Panc1 (cell line): ENCODE results near the gene IGFLR1. TPM values are rescaled to one million over a fixed set of nuclear protein-coding genes. Genes with fewer than 3 reads are reported as not detected.

ENCODE experiments used
- ATAC-seq: fragments of 200-7000 bp; cut with Tn5 transposase; 2 replicates; pipeline ENCODE4 v1.9.1; 2020; ENCODE audit warnings: mild to moderate bottlenecking, moderate library complexity
- BruUV-seq: library from RNA; stranded (reverse); fragments of 400-500 nt; replicated peaks from 2 replicates; lab custom pipeline; 2021; lab: Mats Ljungman, UMichigan
- CTCF ChIA-PET: fragments of 300-600 bp; sonication (Branson Sonifier 250); formaldehyde crosslinking; loops from one replicate; lab custom pipeline; 2022; ENCODE audit warnings: antibody characterized with exemption; lab: Charles Lee
- POLR2A ChIA-PET: fragments of 300-600 bp; sonication (Branson Sonifier 250); formaldehyde crosslinking; loops from one replicate; lab custom pipeline; 2022; ENCODE audit warnings: antibody characterized with exemption; lab: Charles Lee
- DNase-seq: peaks from one replicate; pipeline ENCODE4 v3.0.0-alpha.2; 2010; ENCODE audit warnings: low read depth, low spot score
- H3K27ac ChIP-seq: 2 replicates; pipeline ENCODE4 v1.5.1; 2011; ENCODE audit warnings: mild to moderate bottlenecking, low read length, inconsistent platforms
- H3K27me3 ChIP-seq: fragments of 200-500 bp; sonication (Bioruptor generic); 2 replicates; pipeline ENCODE4 v1.6.0; 2014; ENCODE audit warnings: low read length, inconsistent platforms; ENCODE audit not compliant: control insufficient read depth, insufficient read depth
- H3K36me3 ChIP-seq: fragments of 200-500 bp; sonication (Bioruptor generic); 2 replicates; pipeline ENCODE4 v1.5.1; 2014; ENCODE audit warnings: inconsistent platforms, mild to moderate bottlenecking, low read length, moderate library complexity; ENCODE audit not compliant: control insufficient read depth, insufficient read depth
- H3K4me1 ChIP-seq: 2 replicates; pipeline ENCODE4 v1.5.1; 2011; ENCODE audit warnings: inconsistent platforms, mild to moderate bottlenecking, low read length, moderate library complexity; ENCODE audit not compliant: control insufficient read depth, insufficient read depth
- H3K4me3 ChIP-seq, 2 experiments: 2 replicates each; pipeline ENCODE4 v1.5.1; 2011 to 2012; ENCODE audit warnings: low read depth in 2 of 2, low read length in 2 of 2, mild to moderate bottlenecking in 2 of 2, inconsistent platforms in 1 of 2, moderate library complexity in 1 of 2
- H3K9me3 ChIP-seq: fragments of 200-500 bp; sonication (Bioruptor generic); 2 replicates; pipeline ENCODE4 v1.5.1; 2014; ENCODE audit warnings: low read depth, mild to moderate bottlenecking, inconsistent platforms, low read length, moderate library complexity; ENCODE audit not compliant: control insufficient read depth, insufficient read depth
- POLR2AphosphoS5 ChIP-seq: IDR thresholded peaks from 2 replicates; pipeline ENCODE4 v1.6.1; 2012; ENCODE audit warnings: mild to moderate bottlenecking, low read depth, low read length, moderate library complexity
- SIN3A ChIP-seq: IDR thresholded peaks from 2 replicates; pipeline ENCODE4 v1.6.1; 2012; ENCODE audit warnings: low read depth, mild to moderate bottlenecking, low read length, moderate library complexity, borderline replicate concordance; ENCODE audit not compliant: insufficient read depth
- TCF7L2 ChIP-seq: IDR thresholded peaks from 2 replicates; pipeline ENCODE4 v1.6.1; 2011; ENCODE audit warnings: mild to moderate bottlenecking, low read depth, low read length, inconsistent platforms
- in situ Hi-C: cut with HindIII; loops from 2 replicates; pipeline ENCODE4 v1.10.0; 2016; ENCODE audit warnings: low sequenced_read_pairs, low pct_unique_long_range_greater_than_20kb
- intact Hi-C: fragments of 100-400 bp; cut with micrococcal nuclease; formaldehyde crosslinking; loops from one replicate; pipeline ENCODE4 v1.10.0; 2022; ENCODE audit not compliant: unreplicated experiment
- total RNA-seq: library from RNA; stranded (reverse); gene quantifications from one replicate; pipeline ENCODE4 v1.2.1, GENCODE V29; 2021; ENCODE audit not compliant: unreplicated experiment
- TF ChIP-seq, protein P1 (sequence below), 2 experiments: IDR thresholded peaks; 2 replicates each; pipeline ENCODE4 v1.6.1; 2011 to 2012; ENCODE audit warnings: low read depth in 2 of 2, control low read depth in 1 of 2, low read length in 1 of 2, mild to moderate bottlenecking in 1 of 2, moderate library complexity in 1 of 2; ENCODE audit not compliant: insufficient read depth in 1 of 2
- TF ChIP-seq, protein P2 (sequence below): fragments of 450-650 bp; IDR thresholded peaks from 2 replicates; pipeline ENCODE4 v1.5.1; 2017; ENCODE audit warnings: mild to moderate bottlenecking

The IGFLR1 gene
- total RNA-seq, 1 experiment from 2014 or later = 12.5 TPM

DNA sequence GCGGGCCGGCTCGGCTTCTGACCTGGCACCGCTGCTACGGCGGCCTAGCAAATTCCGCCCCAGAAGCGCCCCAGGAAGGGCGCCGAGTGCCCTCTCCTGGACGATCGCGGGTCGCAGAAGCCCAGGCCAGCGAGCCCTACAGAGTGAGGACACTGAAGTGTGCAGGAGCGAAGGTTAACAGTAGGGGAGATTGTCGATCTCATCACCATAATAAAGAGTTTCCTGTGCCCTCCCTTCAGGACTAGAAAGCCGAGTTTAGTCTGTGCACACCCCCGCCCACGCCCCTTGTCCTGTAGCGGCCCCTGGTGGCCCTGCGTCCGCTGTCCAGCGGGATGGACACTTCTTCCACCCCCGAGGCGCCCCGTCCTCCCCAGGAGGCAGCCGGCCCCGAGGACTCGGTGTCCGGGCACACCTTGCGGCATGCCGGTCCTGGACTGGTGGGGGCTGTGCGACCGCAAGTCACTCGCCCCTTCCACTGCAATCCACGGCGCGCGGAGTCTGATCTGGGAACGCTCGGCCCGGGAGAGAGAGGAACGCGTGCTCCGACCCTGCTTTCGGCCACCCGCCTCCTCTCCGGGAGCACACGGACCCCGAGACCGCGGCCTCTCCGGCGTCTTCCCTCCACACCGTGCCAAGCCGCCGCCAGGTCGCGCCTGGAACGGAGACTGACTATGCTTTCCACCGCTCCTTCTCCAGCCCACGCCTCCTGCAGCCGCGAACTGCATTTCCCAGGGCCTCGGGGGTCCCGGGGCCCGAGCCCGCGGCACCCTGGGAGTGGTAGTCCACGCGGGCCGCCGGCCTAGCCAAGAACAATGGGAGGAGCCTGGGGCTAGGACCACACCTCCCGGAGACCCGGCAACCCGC is 25.2 kb downstream of the IGFLR1 start:
- no peaks in the 10 kb centered on the region for H3K9me3 ChIP-seq
- ChIA-PET POLR2A (no interaction called here), CTCF (no interaction called here)
- H3K36me3 ChIP-seq = peaks cover 4% of the 10 kb centered on the region; the same call in 1 of the 2 replicates
- intact Hi-C loops = loop anchor here (2.0 to 10.0 kb wide), 2 partner anchors 22 to 162 kb away; no protein-coding TSS in a partner anchor
- H3K27me3 ChIP-seq = no peaks in the 10 kb centered on the region
- BruUV-seq = no TSS peak
- peak overlapping the region; percentile 89 for H3K27ac ChIP-seq
- H3K4me3 ChIP-seq = peak overlapping the region; percentile 73 to 87
- in situ Hi-C loops = no loop called here
- ATAC-seq = peak; percentile 92
- TF ChIP-seq TCF7L2 = no peak
- TF ChIP-seq POLR2AphosphoS5 = 0 out of 2 replicates have a peak, but pooled peaks have one; percentile 23
- TF ChIP-seq, protein P1, sequence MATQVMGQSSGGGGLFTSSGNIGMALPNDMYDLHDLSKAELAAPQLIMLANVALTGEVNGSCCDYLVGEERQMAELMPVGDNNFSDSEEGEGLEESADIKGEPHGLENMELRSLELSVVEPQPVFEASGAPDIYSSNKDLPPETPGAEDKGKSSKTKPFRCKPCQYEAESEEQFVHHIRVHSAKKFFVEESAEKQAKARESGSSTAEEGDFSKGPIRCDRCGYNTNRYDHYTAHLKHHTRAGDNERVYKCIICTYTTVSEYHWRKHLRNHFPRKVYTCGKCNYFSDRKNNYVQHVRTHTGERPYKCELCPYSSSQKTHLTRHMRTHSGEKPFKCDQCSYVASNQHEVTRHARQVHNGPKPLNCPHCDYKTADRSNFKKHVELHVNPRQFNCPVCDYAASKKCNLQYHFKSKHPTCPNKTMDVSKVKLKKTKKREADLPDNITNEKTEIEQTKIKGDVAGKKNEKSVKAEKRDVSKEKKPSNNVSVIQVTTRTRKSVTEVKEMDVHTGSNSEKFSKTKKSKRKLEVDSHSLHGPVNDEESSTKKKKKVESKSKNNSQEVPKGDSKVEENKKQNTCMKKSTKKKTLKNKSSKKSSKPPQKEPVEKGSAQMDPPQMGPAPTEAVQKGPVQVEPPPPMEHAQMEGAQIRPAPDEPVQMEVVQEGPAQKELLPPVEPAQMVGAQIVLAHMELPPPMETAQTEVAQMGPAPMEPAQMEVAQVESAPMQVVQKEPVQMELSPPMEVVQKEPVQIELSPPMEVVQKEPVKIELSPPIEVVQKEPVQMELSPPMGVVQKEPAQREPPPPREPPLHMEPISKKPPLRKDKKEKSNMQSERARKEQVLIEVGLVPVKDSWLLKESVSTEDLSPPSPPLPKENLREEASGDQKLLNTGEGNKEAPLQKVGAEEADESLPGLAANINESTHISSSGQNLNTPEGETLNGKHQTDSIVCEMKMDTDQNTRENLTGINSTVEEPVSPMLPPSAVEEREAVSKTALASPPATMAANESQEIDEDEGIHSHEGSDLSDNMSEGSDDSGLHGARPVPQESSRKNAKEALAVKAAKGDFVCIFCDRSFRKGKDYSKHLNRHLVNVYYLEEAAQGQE (IDR thresholded peaks at IDR 0.05; ENCODE audit: insufficient read depth in 1 of 2, low read depth in 2 of 2, low read length in 1 of 2) = no peak
- peak; percentile 89; the same call in 1 of the 2 replicates for TF ChIP-seq SIN3A
- TF ChIP-seq, protein P2, sequence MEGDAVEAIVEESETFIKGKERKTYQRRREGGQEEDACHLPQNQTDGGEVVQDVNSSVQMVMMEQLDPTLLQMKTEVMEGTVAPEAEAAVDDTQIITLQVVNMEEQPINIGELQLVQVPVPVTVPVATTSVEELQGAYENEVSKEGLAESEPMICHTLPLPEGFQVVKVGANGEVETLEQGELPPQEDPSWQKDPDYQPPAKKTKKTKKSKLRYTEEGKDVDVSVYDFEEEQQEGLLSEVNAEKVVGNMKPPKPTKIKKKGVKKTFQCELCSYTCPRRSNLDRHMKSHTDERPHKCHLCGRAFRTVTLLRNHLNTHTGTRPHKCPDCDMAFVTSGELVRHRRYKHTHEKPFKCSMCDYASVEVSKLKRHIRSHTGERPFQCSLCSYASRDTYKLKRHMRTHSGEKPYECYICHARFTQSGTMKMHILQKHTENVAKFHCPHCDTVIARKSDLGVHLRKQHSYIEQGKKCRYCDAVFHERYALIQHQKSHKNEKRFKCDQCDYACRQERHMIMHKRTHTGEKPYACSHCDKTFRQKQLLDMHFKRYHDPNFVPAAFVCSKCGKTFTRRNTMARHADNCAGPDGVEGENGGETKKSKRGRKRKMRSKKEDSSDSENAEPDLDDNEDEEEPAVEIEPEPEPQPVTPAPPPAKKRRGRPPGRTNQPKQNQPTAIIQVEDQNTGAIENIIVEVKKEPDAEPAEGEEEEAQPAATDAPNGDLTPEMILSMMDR = peak; percentile 100
- DNase-seq = peak; percentile 77
- H3K4me1 ChIP-seq = peaks cover 16% of the 10 kb centered on the region

DNA sequence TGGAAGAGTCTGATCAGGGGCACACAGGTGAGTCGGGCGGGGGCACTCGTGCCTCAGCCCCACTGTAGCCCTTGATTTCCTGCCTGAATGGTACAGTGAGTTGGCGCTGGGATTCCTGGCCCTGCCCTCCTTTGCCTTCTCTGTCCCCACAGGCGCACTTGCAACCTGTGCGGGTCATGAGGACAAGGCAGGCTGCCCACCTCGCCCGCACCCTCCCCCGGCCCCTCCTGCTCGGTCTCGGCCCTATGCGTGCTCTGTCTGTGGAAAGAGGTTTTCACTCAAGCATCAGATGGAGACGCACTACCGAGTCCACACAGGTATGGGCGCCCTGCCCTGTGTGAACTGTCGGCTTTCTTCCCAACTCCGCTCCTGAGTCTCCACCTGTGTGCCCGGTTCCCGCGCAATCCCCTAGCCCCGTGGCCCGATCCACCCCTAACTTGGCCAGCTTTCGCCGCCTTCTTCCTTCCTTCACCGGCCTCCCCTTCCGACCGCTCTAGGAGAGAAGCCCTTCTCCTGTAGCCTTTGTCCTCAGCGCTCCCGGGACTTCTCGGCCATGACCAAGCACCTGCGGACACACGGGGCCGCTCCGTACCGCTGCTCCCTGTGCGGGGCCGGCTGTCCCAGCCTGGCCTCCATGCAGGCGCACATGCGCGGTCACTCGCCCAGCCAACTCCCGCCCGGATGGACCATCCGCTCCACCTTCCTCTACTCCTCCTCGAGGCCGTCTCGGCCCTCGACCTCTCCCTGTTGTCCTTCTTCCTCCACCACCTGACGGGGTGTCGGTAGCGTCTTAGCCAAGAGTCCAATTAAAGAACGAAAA is 26.1 kb downstream of the IGFLR1 start:
- H3K9me3 ChIP-seq = no peaks in the 10 kb centered on the region
- no peak for TF ChIP-seq SIN3A
- TF ChIP-seq, protein P1 (IDR thresholded peaks at IDR 0.05; ENCODE audit: insufficient read depth in 1 of 2, low read depth in 2 of 2, low read length in 1 of 2) = 0 out of 4 replicates have a peak, but pooled peaks of 1 of the 2 experiments have one; percentile 15
- peak overlapping the region; percentile 73 to 87 for H3K4me3 ChIP-seq
- no peaks in the 10 kb centered on the region for H3K27me3 ChIP-seq
- TSS peak; percentile 65 for BruUV-seq
- peaks cover 16% of the 10 kb centered on the region for H3K4me1 ChIP-seq
- CTCF ChIA-PET = interaction anchor here (0.6 kb wide), 1 partner anchor 22 kb away, joined by 3 read pairs; no protein-coding TSS in a partner anchor
- peak overlapping the region; percentile 89 for H3K27ac ChIP-seq
- DNase-seq (no peak), ATAC-seq (peak; percentile 50)
- POLR2A ChIA-PET = no interaction called here
- intact Hi-C loops = loop anchor here (2.0 to 10.0 kb wide), 2 partner anchors 21 to 161 kb away; no protein-coding TSS in a partner anchor
- H3K36me3 ChIP-seq = no peaks in the 10 kb centered on the region; the same call in 1 of the 2 replicates
- in situ Hi-C loops = no loop called here
